SU-DHL-6 (cell line): ENCODE results near the gene TCF4.

Experiments
- H2AFZ ChIP-seq: fragments of 200-600 bp; sonication (generic); 2 replicates; pipeline ENCODE4 v1.6.1; 2014; ENCODE audit warnings: low read depth, mild to moderate bottlenecking, moderate library complexity, mixed read lengths, antibody characterized with exemption, low read length; ENCODE audit not compliant: severe bottlenecking
- H3F3A ChIP-seq: fragments of 200-600 bp; shearing (Covaris generic); 2 replicates; pipeline ENCODE4 v1.6.0; 2016; ENCODE audit warnings: antibody characterized with exemption, mild to moderate bottlenecking; ENCODE audit not compliant: insufficient read depth
- H3K27ac ChIP-seq: fragments of 200-600 bp; sonication (generic); 2 replicates; pipeline ENCODE4 v1.5.1; 2016; ENCODE audit warnings: low read depth, mild to moderate bottlenecking, low read length, moderate library complexity, mixed read lengths
- H3K27me3 ChIP-seq: fragments of 200-600 bp; sonication (generic), shearing (Covaris generic); 2 replicates; pipeline ENCODE4 v1.6.0; 2014; ENCODE audit warnings: mild to moderate bottlenecking, low read length
- H3K36me3 ChIP-seq: fragments of 200-600 bp; sonication (generic); 2 replicates; pipeline ENCODE4 v1.6.1; 2014; ENCODE audit warnings: mild to moderate bottlenecking, low read length, mixed read lengths
- H3K4me2 ChIP-seq: fragments of 300-600, 200-600 bp; shearing (Covaris generic), sonication (generic); 2 replicates; pipeline ENCODE4 v1.6.0; 2014; ENCODE audit warnings: low read length, low read depth, mild to moderate bottlenecking; ENCODE audit not compliant: poor library complexity, severe bottlenecking
- H3K4me3 ChIP-seq: fragments of 200-600 bp; sonication (generic); 2 replicates; pipeline ENCODE4 v1.5.1; 2014; ENCODE audit warnings: antibody characterized with exemption, low read length, mild to moderate bottlenecking, mixed read lengths; ENCODE audit not compliant: insufficient read depth, poor library complexity, severe bottlenecking
- H3K79me2 ChIP-seq: fragments of 200-600 bp; sonication (generic); 2 replicates; pipeline ENCODE4 v1.6.1; 2014; ENCODE audit warnings: mild to moderate bottlenecking, low read length, moderate library complexity; ENCODE audit not compliant: insufficient read depth
- H3K9ac ChIP-seq: fragments of 200-600 bp; sonication (generic); 2 replicates; pipeline ENCODE4 v1.7.0; 2014; ENCODE audit warnings: mild to moderate bottlenecking, low read length
- H3K9me2 ChIP-seq: fragments of 200-600 bp; sonication (generic); replicated peaks from 2 replicates; pipeline ENCODE4 v1.6.1; 2014; ENCODE audit warnings: low read length; ENCODE audit not compliant: insufficient read depth
- H3K9me3 ChIP-seq: fragments of 200-600 bp; sonication (generic); 2 replicates; pipeline ENCODE4 v1.6.1; 2014; ENCODE audit warnings: low read length, mixed read lengths; ENCODE audit not compliant: insufficient read depth
- H4K20me1 ChIP-seq: fragments of 200-600 bp; sonication (generic); 2 replicates; pipeline ENCODE4 v1.6.1; 2014; ENCODE audit warnings: low read depth, mild to moderate bottlenecking, antibody characterized with exemption, low read length, moderate library complexity, mixed read lengths
- CTCF ChIP-seq: fragments of 200-600 bp; sonication (generic); IDR thresholded peaks from one replicate; pipeline ENCODE4 v1.5.1; 2017; ENCODE audit warnings: antibody characterized with exemption, mild to moderate bottlenecking, low read length, moderate library complexity; ENCODE audit not compliant: insufficient read depth, poor library complexity, severe bottlenecking
- EZH2phosphoT487 ChIP-seq: fragments of 200-600 bp; sonication (generic), shearing (Covaris generic); conservative IDR thresholded peaks from 2 replicates; pipeline ENCODE4 v1.6.1; 2018; ENCODE audit warnings: mild to moderate bottlenecking, antibody characterized with exemption, low read length, moderate library complexity, mixed read lengths

TCF4 gene

GRCh38 chr18:55584201-55584600 lies 3.8 kb downstream of the TCF4 start:
- no peak overlapping the region for H2AFZ ChIP-seq
- H3K36me3 ChIP-seq: no peaks in the 10 kb centered on the region
- TF ChIP-seq CTCF (no peak), EZH2phosphoT487 (no peak)
- H3K9me3 ChIP-seq: no peaks in the 10 kb centered on the region
- no peak overlapping the region for H3K4me2 ChIP-seq
- no peak overlapping the region for H3K9ac ChIP-seq
- peaks cover 3% of the 10 kb centered on the region; the same call in 1 of the 2 replicates for H3K27me3 ChIP-seq
- H3K4me3 ChIP-seq: no peak overlapping the region
- H3F3A ChIP-seq: no peaks in the 10 kb centered on the region
- H4K20me1 ChIP-seq: 0 out of 2 replicates have a peak, but pooled peaks cover 4% of the 10 kb centered on the region
- H3K9me2 ChIP-seq: no peaks in the 10 kb centered on the region
- no peak overlapping the region for H3K27ac ChIP-seq
- H3K79me2 ChIP-seq: no peaks in the 10 kb centered on the region

- H3F3A ChIP-seq: no peaks in the 10 kb centered on the region
- H3K9ac ChIP-seq: no peak overlapping the region
- no peaks in the 10 kb centered on the region for H3K9me2 ChIP-seq
- 0 out of 2 replicates have a peak, but pooled peaks cover 4% of the 10 kb centered on the region for H4K20me1 ChIP-seq
- H3K79me2 ChIP-seq: no peaks in the 10 kb centered on the region
- no peaks in the 10 kb centered on the region for H3K36me3 ChIP-seq
- no peak overlapping the region for H2AFZ ChIP-seq
- H3K9me3 ChIP-seq: no peaks in the 10 kb centered on the region
- no peak overlapping the region for H3K27ac ChIP-seq
- H3K4me2 ChIP-seq: no peak overlapping the region
- H3K4me3 ChIP-seq: no peak overlapping the region
- peaks cover 3% of the 10 kb centered on the region; the same call in 1 of the 2 replicates for H3K27me3 ChIP-seq
- TF ChIP-seq EZH2phosphoT487 (no peak), CTCF (no peak)
Observed at GRCh38 chr18:55582325-55582724, 5.7 kb downstream of the TCF4 start.

GRCh38 chr18:55579501-55580270 lies 8.3 kb downstream of the TCF4 start:
- no peak overlapping the region for H3K9ac ChIP-seq
- no peak overlapping the region for H3K27ac ChIP-seq
- no peaks in the 10 kb centered on the region for H3K9me3 ChIP-seq
- no peak overlapping the region for H3K4me2 ChIP-seq
- H3K4me3 ChIP-seq: no peak overlapping the region
- 0 out of 2 replicates have a peak, but pooled peaks cover 4% of the 10 kb centered on the region for H4K20me1 ChIP-seq
- TF ChIP-seq EZH2phosphoT487 (no peak), CTCF (no peak)
- no peaks in the 10 kb centered on the region for H3K36me3 ChIP-seq
- H3K9me2 ChIP-seq: no peaks in the 10 kb centered on the region
- H3K27me3 ChIP-seq: 0 out of 2 replicates have a peak, but pooled peaks cover 3% of the 10 kb centered on the region
- H3K79me2 ChIP-seq: no peaks in the 10 kb centered on the region
- H2AFZ ChIP-seq: no peak overlapping the region
- no peaks in the 10 kb centered on the region for H3F3A ChIP-seq
